PC-9 (cell line): ENCODE results near the gene C10orf95. TPM values are rescaled to one million over a fixed set of nuclear protein-coding genes. Genes with fewer than 3 reads are reported as not detected.

ENCODE experiments used
- BruUV-seq: library from RNA; stranded (reverse); fragments of 400-500 nt; replicated peaks from 2 replicates; lab custom pipeline; 2021; lab: Mats Ljungman, UMichigan
- CTCF ChIA-PET: fragments of 300-600 bp; sonication (Branson Sonifier 250); formaldehyde crosslinking; loops from one replicate; lab custom pipeline; 2022; ENCODE audit warnings: antibody characterized with exemption; lab: Charles Lee
- POLR2A ChIA-PET: fragments of 300-600 bp; sonication (Branson Sonifier 250); formaldehyde crosslinking; loops from one replicate; lab custom pipeline; 2022; ENCODE audit warnings: antibody characterized with exemption; ENCODE audit not compliant: unreplicated experiment; lab: Charles Lee
- DNase-seq, 2 experiments: peaks; one replicate each; pipeline versions ENCODE4 v3.0.0 to v3.0.0-alpha.2; 2015 to 2022; ENCODE audit warnings: mixed read lengths in 1 of 2
- H2AFZ ChIP-seq: fragments of 200-600 bp; sonication (generic); 2 replicates; pipeline ENCODE4 v1.8.1; 2017; ENCODE audit warnings: antibody characterized with exemption
- H3F3A ChIP-seq: fragments of 200-600 bp; sonication (generic); 2 replicates; pipeline ENCODE4 v1.8.1; 2017; ENCODE audit warnings: antibody characterized with exemption, mild to moderate bottlenecking, low read depth; ENCODE audit not compliant: insufficient read depth
- H3K27ac ChIP-seq: fragments of 200-600 bp; sonication (generic); 2 replicates; pipeline ENCODE4 v1.6.1; 2016; ENCODE audit warnings: mixed run types
- H3K27me3 ChIP-seq: fragments of 200-600 bp; sonication (generic); 2 replicates; pipeline ENCODE4 v1.6.1; 2016; ENCODE audit warnings: low read depth, mixed run types; ENCODE audit not compliant: insufficient read depth
- H3K36me3 ChIP-seq: fragments of 200-600 bp; sonication (generic); 2 replicates; pipeline ENCODE4 v1.6.1; 2016; ENCODE audit warnings: low read depth, mixed run types
- H3K4me1 ChIP-seq: fragments of 200-600 bp; sonication (generic); replicated peaks from 2 replicates; pipeline ENCODE4 v1.6.1; 2016; ENCODE audit warnings: mixed run types; ENCODE audit not compliant: insufficient read depth
- H3K4me2 ChIP-seq: fragments of 200-600 bp; sonication (generic); 2 replicates; pipeline ENCODE4 v1.6.1; 2017; ENCODE audit warnings: mixed run types
- H3K4me3 ChIP-seq: fragments of 200-600 bp; sonication (generic); 2 replicates; pipeline ENCODE4 v1.6.1; 2016; ENCODE audit warnings: mixed run types
- H3K79me2 ChIP-seq: fragments of 200-600 bp; sonication (generic); 2 replicates; pipeline ENCODE4 v1.6.1; 2017; ENCODE audit warnings: low read depth, mixed run types
- H3K9me2 ChIP-seq: fragments of 200-600 bp; sonication (generic); 2 replicates; pipeline ENCODE4 v1.8.1; 2017; ENCODE audit warnings: mild to moderate bottlenecking; ENCODE audit not compliant: insufficient read depth
- H3K9me3 ChIP-seq: fragments of 200-600 bp; sonication (generic); 2 replicates; pipeline ENCODE4 v1.8.1; 2016; ENCODE audit warnings: low read depth; ENCODE audit not compliant: insufficient read depth
- H4K20me1 ChIP-seq: fragments of 200-600 bp; sonication (generic); 2 replicates; pipeline ENCODE4 v1.8.1; 2017; ENCODE audit not compliant: insufficient read depth
- EZH2 ChIP-seq: fragments of 200-600 bp; sonication (generic); IDR thresholded peaks from 2 replicates; pipeline ENCODE4 v1.8.0; 2017; ENCODE audit warnings: antibody characterized with exemption, low read depth
- intact Hi-C: fragments of 100-400 bp; cut with micrococcal nuclease; formaldehyde crosslinking; loops from one replicate; pipeline ENCODE4 v1.10.0; 2022; ENCODE audit not compliant: unreplicated experiment
- total RNA-seq: library from RNA; stranded (reverse); gene quantifications from 2 replicates; pipeline ENCODE4 v1.2.3, GENCODE V29; 2021
- TF ChIP-seq, protein P1 (sequence below): fragments of 200-600 bp; sonication (generic); conservative IDR thresholded peaks from 2 replicates; pipeline ENCODE4 v1.6.1; 2017; ENCODE audit warnings: mixed run types, antibody characterized with exemption, mild to moderate bottlenecking, moderate library complexity

C10orf95 gene
- total RNA-seq, 1 experiment from 2014 or later, result 1.0 TPM

DNA sequence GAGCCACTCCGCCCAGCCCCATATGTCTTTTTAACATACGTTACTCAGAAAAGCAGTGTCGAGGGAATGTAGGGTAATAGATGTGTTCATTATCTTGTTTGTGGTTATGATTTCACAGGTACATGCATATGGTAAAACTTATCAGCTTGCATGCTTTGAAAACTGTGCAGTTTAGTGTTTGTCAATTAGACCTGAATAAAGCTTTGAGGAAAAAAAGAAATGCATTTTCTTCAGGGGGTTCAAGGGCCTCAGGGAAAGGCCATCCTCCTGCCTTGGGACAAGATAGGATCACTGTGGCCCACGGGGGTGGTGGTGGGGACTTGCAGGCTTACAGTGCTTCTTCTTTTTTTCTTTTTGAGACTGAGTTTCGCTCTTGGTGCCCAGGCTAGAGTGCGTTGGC is 16.0 kb upstream of the C10orf95 start:
- Histone ChIP-seq H3K27me3 (no peaks in the 10 kb centered on the region), H3K9me2 (no peaks in the 10 kb centered on the region), H3K79me2 (no peaks in the 10 kb centered on the region), H3K4me3 (no peak overlapping the region), H3K4me1 (no peaks in the 10 kb centered on the region), H3K9me3 (no peaks in the 10 kb centered on the region), H2AFZ (no peak overlapping the region), H3K4me2 (no peak overlapping the region), H3K36me3 (no peaks in the 10 kb centered on the region), H3F3A (no peaks in the 10 kb centered on the region), H4K20me1 (no peaks in the 10 kb centered on the region), H3K27ac (no peak overlapping the region)
- POLR2A ChIA-PET, result no interaction called here
- no peak for TF ChIP-seq EZH2
- intact Hi-C loops, result no loop called here
- DNase-seq, result no peak
- CTCF ChIA-PET, result no interaction called here
- BruUV-seq, result no TSS peak

DNA sequence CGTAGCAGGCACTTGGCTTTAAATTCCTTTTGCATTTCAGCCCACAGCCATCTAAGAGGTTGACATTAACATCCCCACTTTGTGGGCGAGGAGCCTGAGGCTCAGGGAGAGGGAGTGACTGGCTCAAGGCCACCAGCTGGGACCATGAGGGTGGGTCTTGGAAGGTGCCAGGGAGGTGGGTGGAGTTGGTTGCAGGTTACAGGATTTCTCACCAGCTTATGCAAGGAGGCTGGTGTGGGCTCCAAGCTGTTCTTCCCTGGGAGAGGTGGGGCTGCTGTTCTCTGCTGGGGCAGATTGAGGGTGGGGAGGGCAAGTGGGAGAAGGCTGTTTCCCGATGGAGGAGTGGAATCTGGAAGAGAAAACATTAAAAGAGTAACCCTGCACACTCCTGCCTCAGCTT is 14.1 kb upstream of the C10orf95 start:
- H3K4me3 ChIP-seq, result no peak overlapping the region
- ChIA-PET CTCF (no interaction called here), POLR2A (no interaction called here)
- H3K79me2 ChIP-seq, result no peaks in the 10 kb centered on the region
- H3K4me1 ChIP-seq, result no peaks in the 10 kb centered on the region
- H3K9me2 ChIP-seq, result no peaks in the 10 kb centered on the region
- TF ChIP-seq, protein P1, sequence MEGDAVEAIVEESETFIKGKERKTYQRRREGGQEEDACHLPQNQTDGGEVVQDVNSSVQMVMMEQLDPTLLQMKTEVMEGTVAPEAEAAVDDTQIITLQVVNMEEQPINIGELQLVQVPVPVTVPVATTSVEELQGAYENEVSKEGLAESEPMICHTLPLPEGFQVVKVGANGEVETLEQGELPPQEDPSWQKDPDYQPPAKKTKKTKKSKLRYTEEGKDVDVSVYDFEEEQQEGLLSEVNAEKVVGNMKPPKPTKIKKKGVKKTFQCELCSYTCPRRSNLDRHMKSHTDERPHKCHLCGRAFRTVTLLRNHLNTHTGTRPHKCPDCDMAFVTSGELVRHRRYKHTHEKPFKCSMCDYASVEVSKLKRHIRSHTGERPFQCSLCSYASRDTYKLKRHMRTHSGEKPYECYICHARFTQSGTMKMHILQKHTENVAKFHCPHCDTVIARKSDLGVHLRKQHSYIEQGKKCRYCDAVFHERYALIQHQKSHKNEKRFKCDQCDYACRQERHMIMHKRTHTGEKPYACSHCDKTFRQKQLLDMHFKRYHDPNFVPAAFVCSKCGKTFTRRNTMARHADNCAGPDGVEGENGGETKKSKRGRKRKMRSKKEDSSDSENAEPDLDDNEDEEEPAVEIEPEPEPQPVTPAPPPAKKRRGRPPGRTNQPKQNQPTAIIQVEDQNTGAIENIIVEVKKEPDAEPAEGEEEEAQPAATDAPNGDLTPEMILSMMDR, result no peak
- no peak for TF ChIP-seq EZH2
- BruUV-seq, result no TSS peak
- H2AFZ ChIP-seq, result no peak overlapping the region
- H4K20me1 ChIP-seq, result no peaks in the 10 kb centered on the region
- no peak overlapping the region for H3K4me2 ChIP-seq
- H3F3A ChIP-seq, result no peaks in the 10 kb centered on the region
- H3K9me3 ChIP-seq, result no peaks in the 10 kb centered on the region
- H3K27ac ChIP-seq, result no peak overlapping the region
- H3K36me3 ChIP-seq, result no peaks in the 10 kb centered on the region
- no peaks in the 10 kb centered on the region for H3K27me3 ChIP-seq
- DNase-seq, result no peak
- intact Hi-C loops, result no loop called here

DNA sequence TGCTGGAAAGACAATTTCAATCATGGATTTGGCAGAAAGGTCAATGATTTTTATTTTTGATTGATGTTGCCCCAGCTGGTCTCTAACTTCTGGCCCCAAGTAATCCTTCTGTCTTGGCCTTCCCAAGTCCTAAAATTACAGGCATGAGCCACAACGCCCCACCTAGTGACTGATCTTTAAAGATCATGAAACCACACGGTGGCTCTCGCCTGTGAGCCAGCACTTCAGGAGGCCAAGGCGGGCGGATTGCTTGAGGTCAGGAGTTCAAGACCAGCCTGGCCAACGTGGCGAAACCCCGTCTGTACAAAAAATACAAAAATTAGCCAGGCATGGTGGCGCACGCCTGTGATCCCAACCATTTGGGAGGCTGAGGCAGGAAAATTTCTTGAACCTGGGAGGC is 12.6 kb upstream of the C10orf95 start:
- Histone ChIP-seq H3K9me3 (no peaks in the 10 kb centered on the region), H3K4me3 (no peak overlapping the region), H3K36me3 (no peaks in the 10 kb centered on the region), H3K27me3 (no peaks in the 10 kb centered on the region), H3K9me2 (no peaks in the 10 kb centered on the region), H3K4me1 (no peaks in the 10 kb centered on the region), H3K27ac (no peak overlapping the region), H3F3A (no peaks in the 10 kb centered on the region), H3K79me2 (no peaks in the 10 kb centered on the region), H2AFZ (no peak overlapping the region), H3K4me2 (no peak overlapping the region), H4K20me1 (no peaks in the 10 kb centered on the region)
- CTCF ChIA-PET, result no interaction called here
- POLR2A ChIA-PET, result no interaction called here
- no TSS peak for BruUV-seq
- no peak for DNase-seq
- no peak for TF ChIP-seq EZH2
- TF ChIP-seq, protein P1, result no peak
- intact Hi-C loops, result loop anchor here (5.0 kb wide), 1 partner anchor 42 kb away; the partner anchor contains the start of gene FBXL15

DNA sequence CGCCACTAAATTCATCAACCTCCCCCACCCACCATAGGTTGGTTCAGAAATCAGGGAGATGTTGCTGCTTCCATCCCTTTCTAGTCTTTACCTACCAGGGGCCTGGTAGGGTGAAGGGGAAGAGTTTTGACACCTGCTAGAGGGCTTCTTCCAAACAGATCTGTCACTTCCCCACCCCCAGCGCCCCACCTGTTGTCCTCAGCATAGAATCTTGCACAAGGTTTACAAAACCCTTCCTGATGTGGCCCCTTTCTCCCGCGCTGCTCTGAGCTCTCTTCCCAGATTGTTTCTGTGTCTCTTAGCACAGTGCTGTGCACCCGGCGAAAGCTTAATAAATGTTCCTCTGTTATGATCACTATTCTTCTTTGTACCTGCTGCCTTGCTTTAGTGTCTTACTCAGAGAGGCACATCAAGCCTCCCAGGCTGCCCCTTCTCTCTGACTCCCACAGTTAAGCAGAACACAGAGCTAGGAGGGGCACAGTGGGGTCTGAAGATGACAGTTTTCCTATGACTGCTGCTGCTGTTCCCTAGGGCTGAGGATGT is 11.2 kb upstream of the C10orf95 start:
- Histone ChIP-seq H3K9me3 (no peaks in the 10 kb centered on the region), H3K4me1 (no peaks in the 10 kb centered on the region), H3K4me3 (no peak overlapping the region), H3K36me3 (no peaks in the 10 kb centered on the region), H3K9me2 (no peaks in the 10 kb centered on the region), H4K20me1 (no peaks in the 10 kb centered on the region), H3K27ac (no peak overlapping the region), H2AFZ (no peak overlapping the region), H3K4me2 (no peak overlapping the region), H3F3A (no peaks in the 10 kb centered on the region), H3K79me2 (no peaks in the 10 kb centered on the region), H3K27me3 (no peaks in the 10 kb centered on the region)
- ChIA-PET POLR2A (interaction anchor here (0.6 kb wide), 1 partner anchor 209 kb away, joined by 3 read pairs; no protein-coding TSS in a partner anchor), CTCF (no interaction called here)
- TF ChIP-seq, protein P1, result no peak
- DNase-seq, result no peak
- intact Hi-C loops, result loop anchor here (5.0 kb wide), 1 partner anchor 40 kb away; the partner anchor contains the start of gene FBXL15
- BruUV-seq, result no TSS peak
